Measurements from ENCODE around the gene PARP9. TPM values are rescaled to one million over a fixed set of nuclear protein-coding genes. Genes with fewer than 3 reads are reported as not detected.

The PARP9 gene
- total and polyA plus RNA-seq, 2 of the 13 experiments (the other 11 are each of a cell fraction or from before 2014, with no cell fraction given), result 6.5 to 10.6 TPM

- TF ChIP-seq CREB1 (IDR thresholded peaks at IDR 0.05), result no peak; the same call in 1 of the 2 replicates
- TF ChIP-seq CREB1 (CRISPR knock-in tag; IDR thresholded peaks at IDR 0.05), result no peak; the same call in 1 of the 2 replicates
- TF ChIP-seq SYNCRIP (IDR thresholded peaks at IDR 0.05; ENCODE audit: insufficient read depth, low read depth, low read length), result no peak
- no peak for TF ChIP-seq ZSCAN22 (CRISPR knock-in tag; IDR thresholded peaks at IDR 0.05)
- no peak for TF ChIP-seq ZFP41 (CRISPR knock-in tag; IDR thresholded peaks at IDR 0.05; ENCODE audit: borderline replicate concordance)
- TF ChIP-seq RFX5 (IDR thresholded peaks at IDR 0.05; ENCODE audit: low read depth, low read length), result no peak
- TF ChIP-seq MATR3 (CRISPR knock-in tag; IDR thresholded peaks at IDR 0.05), result no peak
- TF ChIP-seq CREB3 (CRISPR knock-in tag; IDR thresholded peaks at IDR 0.05), result no peak; the same call in 1 of the 2 replicates
- no peak for TF ChIP-seq ZNF644 (CRISPR knock-in tag; IDR thresholded peaks at IDR 0.05; ENCODE audit: low read depth)
- TF ChIP-seq RARG (CRISPR knock-in tag; IDR thresholded peaks at IDR 0.05; ENCODE audit: low read depth), result no peak
- TF ChIP-seq ZNF121 (CRISPR knock-in tag; IDR thresholded peaks at IDR 0.05), result peak; percentile 90
- TF ChIP-seq ZNF547 (CRISPR knock-in tag; IDR thresholded peaks at IDR 0.05), result peak; percentile 86
- TF ChIP-seq SRSF9 (IDR thresholded peaks at IDR 0.05; ENCODE audit: borderline replicate concordance, insufficient read depth, low read depth, low read length, poor library complexity, severe bottlenecking), result no peak
- no peak for TF ChIP-seq RNF219 (CRISPR knock-in tag; IDR thresholded peaks at IDR 0.05)
- TF ChIP-seq ZNF367 (CRISPR knock-in tag; IDR thresholded peaks at IDR 0.05; ENCODE audit: borderline replicate concordance), result no peak
- TF ChIP-seq ZNF350 (CRISPR knock-in tag; IDR thresholded peaks at IDR 0.05; ENCODE audit: borderline replicate concordance, low read depth), result no peak
- TF ChIP-seq PATZ1 (CRISPR knock-in tag; IDR thresholded peaks at IDR 0.05), result peak; percentile 64; the same call in 1 of the 2 replicates
- peak; percentile 86 for TF ChIP-seq BATF2 (CRISPR knock-in tag; IDR thresholded peaks at IDR 0.05)
- TF ChIP-seq ATF7-NPFF (CRISPR knock-in tag; IDR thresholded peaks at IDR 0.05; ENCODE audit: low read depth), result peak; percentile 91
- TF ChIP-seq ZNF558 (CRISPR knock-in tag; IDR thresholded peaks at IDR 0.05; ENCODE audit: borderline replicate concordance), result peak; percentile 69; the same call in 1 of the 2 replicates
- TF ChIP-seq POGZ (CRISPR knock-in tag; IDR thresholded peaks at IDR 0.05), result 0 out of 2 replicates have a peak, but pooled peaks have one; percentile 36
- no peak for TF ChIP-seq ELF1 (CRISPR knock-in tag; IDR thresholded peaks at IDR 0.05)
- no peak for TF ChIP-seq NONO (IDR thresholded peaks at IDR 0.05)
- TF ChIP-seq NONO (CRISPR knock-in tag; conservative IDR thresholded peaks at IDR 0.05), result peak; percentile 90
Observed at GRCh38 chr3:122514123-122515019, 49.7 kb downstream of the PARP9 start, which contains the start of gene KPNA1 (continued).
